GM12801 (cell line): Measurements from ENCODE around the gene DMD.

Experiments used
- CTCF ChIP-seq: IDR thresholded peaks from one replicate; pipeline ENCODE4 v1.5.1; 2011; ENCODE audit warnings: control low read depth; ENCODE audit not compliant: insufficient read length; ENCODE audit errors: extremely low read depth

DMD gene

DNA sequence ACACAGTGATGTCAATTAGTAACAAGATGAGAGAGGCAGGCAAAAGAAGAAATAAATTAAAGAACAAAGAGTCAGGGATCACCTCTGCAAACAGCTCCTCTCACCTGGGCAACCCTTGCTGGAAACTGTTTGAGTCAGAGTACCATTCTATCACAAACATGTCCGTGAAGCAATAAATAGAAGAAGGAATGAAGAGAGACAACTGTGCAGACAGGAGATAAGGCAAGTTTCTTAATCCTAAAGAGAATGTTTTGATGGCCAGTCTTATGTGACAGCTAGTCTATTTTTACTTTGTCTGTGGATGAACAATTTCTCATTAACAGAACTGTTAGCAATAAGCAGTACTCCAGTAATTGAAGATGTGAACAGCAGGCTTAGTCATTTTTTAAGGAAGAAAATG lies 422.4 kb downstream of the DMD start:
- no peak for TF ChIP-seq CTCF

DNA sequence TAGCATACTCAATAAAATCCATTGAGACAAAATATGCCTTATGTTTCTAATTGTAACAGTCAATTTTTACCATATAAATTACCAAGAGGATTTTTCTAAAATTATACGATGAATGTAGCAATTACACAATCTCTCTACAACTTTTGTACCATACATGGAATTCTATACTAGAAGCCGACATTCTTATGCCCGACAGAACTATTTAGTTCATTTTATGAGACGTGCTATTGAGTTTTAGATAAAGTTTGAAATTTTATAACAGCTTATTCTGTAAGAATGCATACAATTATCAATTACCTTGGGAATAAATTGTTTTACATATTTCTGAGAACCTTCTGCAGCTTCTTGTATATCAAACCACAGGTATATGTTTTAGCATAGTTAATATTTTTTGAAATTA lies 431.2 kb downstream of the DMD start:
- TF ChIP-seq CTCF: no peak

GRCh38 chrX:32778965-32779364 lies 432.4 kb downstream of the DMD start:
- TF ChIP-seq CTCF: no peak

DNA sequence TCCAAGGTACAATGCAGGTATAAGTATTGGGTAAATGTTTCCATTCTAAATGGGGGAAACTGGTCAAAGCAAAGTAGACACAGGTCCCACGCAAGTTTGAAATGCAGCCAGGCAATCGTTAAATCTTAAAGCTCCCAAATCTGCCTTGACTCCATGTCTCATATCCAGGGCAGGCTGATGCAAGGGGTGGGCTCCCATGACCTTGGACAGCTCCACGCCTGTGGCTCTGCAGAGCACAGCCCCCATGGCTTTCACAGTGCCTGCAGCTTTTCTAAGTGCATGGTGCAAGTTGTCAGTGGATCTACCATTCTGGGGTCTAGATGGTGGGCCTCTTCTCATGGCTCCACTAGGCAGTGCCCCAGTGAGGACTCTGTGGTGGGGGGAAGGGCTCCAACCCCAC lies 436.4 kb downstream of the DMD start:
- no peak for TF ChIP-seq CTCF

DNA sequence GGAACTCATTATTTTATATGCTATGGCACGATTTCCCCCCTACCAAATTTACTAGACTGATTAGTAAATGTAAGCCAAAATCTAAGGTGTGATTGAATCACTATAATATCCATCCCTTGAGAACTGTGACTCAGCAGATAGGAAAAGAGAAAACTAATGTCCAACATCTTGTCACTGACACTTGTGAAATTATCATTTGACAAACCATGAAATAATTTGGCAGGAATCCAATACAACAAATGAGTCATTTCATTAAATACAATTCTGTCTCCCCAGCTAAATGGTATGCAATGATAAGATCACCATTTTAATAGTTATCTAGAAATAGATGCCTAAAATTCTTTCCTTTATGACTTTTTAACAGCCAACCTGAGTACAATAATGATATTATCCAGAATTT lies 462.3 kb downstream of the DMD start:
- no peak for TF ChIP-seq CTCF

DNA sequence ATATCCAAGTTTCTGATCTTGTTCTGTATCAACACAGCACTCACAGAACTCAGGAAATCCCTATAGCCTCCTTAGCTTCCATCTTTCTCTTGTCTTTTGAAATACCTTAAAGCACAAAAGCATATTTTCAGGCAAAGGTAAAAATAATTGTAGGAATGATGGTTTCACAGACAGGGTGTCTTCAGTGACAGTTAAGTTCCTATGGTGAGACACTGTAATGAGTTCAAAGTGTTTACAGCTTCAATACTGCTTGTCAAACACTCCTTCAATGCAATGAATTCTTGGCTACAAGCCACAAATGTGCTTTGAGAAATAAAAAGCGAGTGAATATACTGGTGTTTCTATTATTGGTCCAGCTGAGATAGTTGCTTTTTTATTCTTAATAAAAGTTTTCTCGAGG lies 466.0 kb downstream of the DMD start:
- TF ChIP-seq CTCF: no peak

- no peak for TF ChIP-seq CTCF
These were observed 466.4 kb downstream of the DMD start for GRCh38 chrX:32744921-32745320.

- no peak for TF ChIP-seq CTCF
These were observed 469.4 kb downstream of the DMD start for GRCh38 chrX:32741910-32742309.
